HG02870 (cell line): ENCODE data around the gene NFATC3.
A peak's percentile ranks its signal among the peaks of the same experiment; 100 is the strongest.

Experiments used
- ATAC-seq: cut with Tn5 transposase; IDR thresholded peaks from one replicate; pipeline ENCODE4 v1.9.1; 2021; ENCODE audit warnings: mild to moderate bottlenecking, moderate library complexity; ENCODE audit not compliant: unreplicated experiment

NFATC3 gene

DNA sequence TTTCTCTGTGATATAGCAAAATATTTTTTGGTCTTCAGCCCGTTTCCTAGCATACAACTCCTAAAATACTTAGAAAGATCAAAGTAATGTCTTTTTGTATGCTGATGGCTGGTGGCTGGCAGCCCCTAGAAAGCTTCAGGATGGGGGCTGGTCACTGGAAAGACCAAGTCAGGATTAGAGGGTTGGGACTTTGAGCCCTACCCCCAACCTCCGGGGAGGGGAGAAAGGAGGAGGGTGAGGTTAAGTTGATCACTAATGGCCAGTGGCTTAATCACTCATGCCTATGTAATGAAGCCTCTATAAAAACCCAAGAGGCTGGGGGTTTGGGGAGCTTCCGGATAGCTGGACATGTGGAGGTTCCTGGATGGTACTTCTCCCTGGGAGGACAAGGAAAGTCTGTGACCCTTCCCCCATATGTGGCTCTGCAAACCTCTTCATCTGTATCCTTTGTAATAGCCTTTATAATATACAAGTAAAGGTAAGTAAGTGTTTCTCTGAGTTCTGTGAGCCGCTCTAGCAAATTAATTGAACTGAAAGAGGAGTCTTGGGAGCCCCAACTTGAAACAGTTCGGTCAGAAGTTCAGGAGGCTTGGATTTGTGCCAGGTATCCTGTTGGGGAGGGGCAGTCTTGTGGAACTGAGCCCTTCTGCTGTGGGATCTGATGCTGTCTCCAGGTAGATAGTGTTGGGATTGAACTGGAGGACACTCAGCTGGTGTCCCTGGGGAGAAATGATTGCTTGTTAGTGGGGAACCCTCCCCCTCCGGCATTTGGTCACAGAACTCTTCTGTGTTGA, 182.6 kb downstream of the NFATC3 start:
- no peak for ATAC-seq

DNA sequence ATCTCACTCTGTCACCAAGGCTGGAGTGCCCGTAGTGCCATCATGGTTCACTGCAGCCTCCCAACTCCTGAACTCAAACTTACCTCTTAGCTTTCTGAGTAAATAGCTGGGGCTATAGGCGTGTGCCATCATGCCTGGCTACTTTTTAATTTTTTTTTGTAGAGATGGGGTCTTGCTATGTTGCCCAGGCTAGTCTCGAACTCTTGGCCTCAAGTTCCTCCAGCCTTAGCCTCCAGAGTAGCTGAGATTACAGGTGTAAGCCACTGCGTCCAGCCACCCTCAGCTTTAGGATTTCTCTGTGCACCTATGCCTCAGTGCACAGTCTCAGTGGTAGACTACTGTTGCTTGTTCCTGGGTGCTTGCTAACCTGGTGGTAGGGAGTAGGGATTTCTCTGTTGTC, 184.6 kb downstream of the NFATC3 start:
- ATAC-seq: no peak

DNA sequence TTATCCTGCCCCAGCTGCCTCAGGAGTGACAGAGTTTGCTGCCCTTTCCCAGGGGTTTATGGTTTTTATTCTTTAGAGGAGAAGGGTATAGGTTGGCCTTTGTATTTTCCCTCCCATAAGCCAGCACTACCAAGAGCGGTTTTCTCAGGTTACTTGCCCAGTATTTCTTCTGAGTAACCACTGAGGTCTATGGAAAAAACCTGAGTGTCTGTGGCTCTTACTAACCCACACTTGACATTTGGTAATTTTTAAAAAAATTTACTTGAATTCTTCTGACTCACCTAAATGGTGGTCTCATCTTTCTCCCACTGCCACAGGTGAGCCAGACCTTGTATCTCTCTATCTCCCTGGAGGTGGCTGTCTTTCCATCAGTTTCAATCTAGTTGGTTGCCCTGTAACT, 185.2 kb downstream of the NFATC3 start:
- ATAC-seq: no peak

DNA sequence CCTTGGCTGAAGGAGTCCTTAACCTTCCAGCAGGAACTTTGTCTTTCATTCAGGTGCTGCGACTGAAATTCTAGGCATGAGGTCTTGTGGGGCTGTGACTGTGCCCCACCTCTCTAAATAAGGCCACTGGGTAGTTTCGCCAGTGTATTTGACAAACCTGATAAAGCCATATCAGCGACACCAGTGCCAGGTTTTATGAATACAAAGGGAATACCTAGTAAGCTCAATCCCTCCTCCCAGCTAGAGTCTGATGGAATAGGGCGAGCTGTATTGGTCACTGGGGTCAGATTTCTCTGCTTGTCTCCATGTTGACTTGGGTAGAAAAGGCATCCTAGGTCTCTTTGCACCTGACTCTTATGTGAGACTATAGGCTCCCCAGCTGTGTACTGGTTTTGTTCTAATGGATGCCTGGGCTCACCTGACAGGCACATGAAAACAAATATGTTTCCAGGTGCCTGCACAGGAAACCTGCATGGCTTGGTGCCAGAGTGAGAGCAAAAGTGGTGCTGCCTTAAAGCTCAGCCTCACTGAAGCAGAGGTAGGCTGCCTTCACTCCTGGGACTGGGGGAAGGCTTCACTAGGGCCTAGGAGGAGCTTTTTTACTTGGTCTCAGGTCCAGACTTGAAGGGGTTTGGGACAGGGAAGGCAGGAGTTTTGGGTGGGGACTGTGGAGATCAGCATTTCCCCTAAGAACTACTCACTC, 187.5 kb downstream of the NFATC3 start:
- no peak for ATAC-seq

DNA sequence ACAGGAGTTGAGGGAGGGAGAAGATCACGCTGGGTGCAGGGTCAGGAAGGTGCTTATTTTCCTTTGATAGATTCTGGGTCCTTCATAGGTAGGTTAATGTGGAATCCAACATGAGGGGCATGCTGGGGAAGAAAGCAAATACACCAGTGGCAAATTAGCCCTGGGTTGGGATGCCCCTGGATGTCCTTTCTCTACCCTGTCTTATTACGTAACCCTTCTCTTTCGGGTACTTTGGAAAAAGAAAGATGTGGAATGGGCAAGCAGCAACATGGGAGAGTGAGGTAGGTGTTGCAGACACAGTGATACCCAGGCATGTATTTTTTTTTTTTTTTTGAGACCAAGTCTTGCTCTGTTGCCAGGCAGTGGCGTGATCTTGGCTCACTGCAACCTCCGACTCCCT, 188.3 kb downstream of the NFATC3 start:
- no peak for ATAC-seq

DNA sequence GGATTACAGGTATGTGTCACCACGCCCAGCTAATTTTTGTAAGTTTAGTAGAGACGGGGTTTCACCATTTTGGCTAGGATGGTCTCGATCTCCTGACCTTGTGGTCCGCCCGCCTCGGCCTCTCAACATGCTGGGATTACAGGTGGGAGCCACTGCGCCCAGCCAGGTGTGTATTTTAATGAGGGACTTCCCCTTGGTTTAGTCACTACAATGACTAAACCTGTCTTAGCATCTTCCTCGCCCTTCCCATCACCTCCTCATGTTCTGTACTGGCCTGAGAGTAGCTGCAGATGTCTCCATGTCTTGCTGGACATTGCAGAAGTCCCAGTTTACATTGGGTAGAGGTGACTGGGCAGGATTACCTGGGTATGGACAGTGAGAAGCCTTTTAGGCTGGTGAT, 188.7 kb downstream of the NFATC3 start:
- no peak for ATAC-seq

DNA sequence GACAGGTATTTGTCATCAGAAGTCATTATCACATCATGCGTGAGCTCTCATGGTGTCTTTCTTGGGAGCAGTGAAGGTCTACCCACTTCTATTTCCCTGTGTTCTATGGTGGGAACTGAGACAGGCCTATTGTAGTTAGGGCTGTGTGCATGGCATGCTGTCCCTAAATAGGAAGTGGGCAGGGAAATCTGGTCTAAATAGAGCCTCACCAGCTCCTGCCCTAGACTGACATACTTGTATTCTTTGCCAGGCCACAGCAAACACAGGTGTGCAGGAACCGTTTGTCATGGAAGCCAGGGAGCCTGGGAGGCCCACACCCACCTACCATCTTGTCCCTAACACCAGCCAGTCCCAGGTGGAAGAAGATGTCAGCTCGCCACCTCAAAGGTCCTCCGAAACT, 189.3 kb downstream of the NFATC3 start:
- no peak for ATAC-seq

DNA sequence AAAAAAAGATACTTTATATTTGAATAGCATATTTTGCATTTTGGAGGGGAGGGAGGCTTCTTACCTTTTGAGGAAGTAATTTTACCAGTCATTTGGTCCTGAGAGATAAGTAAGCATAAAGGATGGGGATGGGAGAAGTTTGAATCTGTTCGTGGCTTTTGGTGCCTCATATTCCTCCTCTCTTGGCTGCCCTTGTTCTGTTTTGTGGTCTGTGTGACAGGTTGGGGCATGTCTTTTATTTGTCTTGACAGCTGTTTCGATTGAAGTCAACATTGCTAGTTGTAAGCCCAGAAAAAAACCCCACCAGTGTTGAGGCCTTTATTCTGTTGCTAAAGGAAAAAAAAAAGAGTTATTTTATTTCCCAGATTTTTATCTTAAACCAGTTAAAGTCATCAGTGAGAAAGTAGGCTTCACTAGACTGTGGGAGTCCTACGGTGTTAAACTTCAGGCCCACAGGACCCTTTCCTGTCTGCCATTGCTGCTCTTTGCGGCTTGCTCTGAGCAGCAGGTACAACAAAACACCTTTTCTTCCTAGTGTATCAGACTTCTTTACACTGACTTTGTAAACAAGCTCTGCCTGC, 190.5 kb downstream of the NFATC3 start:
- peak; percentile 82 for ATAC-seq

DNA sequence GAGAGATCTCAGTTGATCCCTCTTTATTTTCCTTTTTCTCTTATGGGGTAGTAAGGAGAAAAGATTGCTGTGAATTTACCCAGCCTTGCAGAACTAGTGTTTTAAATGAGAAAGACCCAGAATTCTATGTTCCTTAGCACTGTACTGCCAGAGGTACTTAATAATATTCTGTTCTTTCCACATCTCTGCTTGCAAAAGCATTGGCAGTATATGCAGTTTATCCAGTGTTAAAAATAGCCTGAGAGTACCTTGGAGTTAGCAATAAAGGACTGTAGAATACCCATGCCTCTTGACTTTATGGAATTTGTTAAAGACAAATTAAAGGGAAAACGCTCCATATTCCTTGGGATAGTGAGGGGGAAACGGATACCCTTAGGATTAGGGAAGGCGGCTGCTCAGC, 191.1 kb downstream of the NFATC3 start:
- ATAC-seq: no peak
